ENCODE results near the gene BTBD9. TPM values are rescaled to one million over a fixed set of nuclear protein-coding genes. Genes with fewer than 3 reads are reported as not detected.
A peak's percentile ranks its signal among the peaks of the same experiment; 100 is the strongest.

Gene BTBD9
- total RNA-seq, 2 experiments from 2014 or later = 11.0 to 13.8 TPM

DNA sequence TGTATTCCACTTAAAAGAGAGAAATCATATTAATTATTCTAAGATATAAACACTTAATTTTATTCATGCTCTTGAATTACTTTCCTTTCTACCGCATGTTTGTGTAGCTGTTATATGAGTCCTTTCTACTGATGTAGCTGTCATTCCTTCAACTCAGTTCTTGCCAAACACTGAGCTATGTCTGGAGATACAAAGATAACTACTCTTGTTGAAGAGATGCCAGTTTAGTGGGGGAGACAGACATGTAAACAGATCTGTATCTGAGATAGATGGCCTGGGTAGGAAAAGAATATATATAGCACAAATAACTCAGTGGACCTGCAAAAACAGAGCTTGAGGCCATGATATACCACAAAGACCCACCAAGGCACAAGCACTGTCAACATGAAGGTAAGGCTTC, 157.3 kb downstream of the BTBD9 start:
- DNase-seq = no peak
- Mint-ChIP-seq H3K4me1 (peaks cover 10% of the 10 kb centered on the region), H3K27me3 (no peaks in the 10 kb centered on the region), H3K27ac (no peak overlapping the region), H3K9me3 (ENCODE audit: low read depth) (no peaks in the 10 kb centered on the region), H3K36me3 (no peaks in the 10 kb centered on the region), H3K4me3 (no peak overlapping the region)
- ATAC-seq = no peak
- CTCF ChIA-PET = interaction anchor here (1.8 kb wide), 1 partner anchor 11 kb away, joined by 9 read pairs; no protein-coding TSS in a partner anchor

DNA sequence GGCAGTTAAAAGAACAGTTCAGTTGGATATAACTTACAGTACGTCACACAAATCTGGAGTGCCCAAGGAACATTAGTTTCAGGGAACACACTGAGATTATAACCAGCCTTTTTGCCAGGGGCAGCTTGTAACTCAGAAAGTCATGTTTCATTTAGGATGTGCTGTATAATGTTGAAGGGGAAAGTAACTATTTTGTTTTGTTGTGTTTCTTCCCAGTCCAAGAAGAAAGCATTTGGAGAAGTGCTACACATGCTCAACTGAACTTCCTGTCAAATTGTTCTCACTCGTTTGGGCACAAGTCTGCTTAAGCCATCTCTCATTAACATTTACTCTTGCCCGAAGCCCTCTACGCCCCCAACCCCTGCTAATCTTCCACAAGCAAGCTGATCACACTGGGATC, 157.9 kb downstream of the BTBD9 start:
- H3K4me3 Mint-ChIP-seq = no peak overlapping the region
- DNase-seq (no peak), ATAC-seq (no peak)
- H3K4me1 Mint-ChIP-seq = peaks cover 16% of the 10 kb centered on the region
- no peak overlapping the region for H3K27ac Mint-ChIP-seq
- CTCF ChIA-PET = interaction anchor here (1.8 kb wide), 1 partner anchor 12 kb away, joined by 9 read pairs; no protein-coding TSS in a partner anchor
- no peaks in the 10 kb centered on the region for H3K36me3 Mint-ChIP-seq
- no peaks in the 10 kb centered on the region for H3K9me3 Mint-ChIP-seq (ENCODE audit: low read depth)
- H3K27me3 Mint-ChIP-seq = no peaks in the 10 kb centered on the region

DNA sequence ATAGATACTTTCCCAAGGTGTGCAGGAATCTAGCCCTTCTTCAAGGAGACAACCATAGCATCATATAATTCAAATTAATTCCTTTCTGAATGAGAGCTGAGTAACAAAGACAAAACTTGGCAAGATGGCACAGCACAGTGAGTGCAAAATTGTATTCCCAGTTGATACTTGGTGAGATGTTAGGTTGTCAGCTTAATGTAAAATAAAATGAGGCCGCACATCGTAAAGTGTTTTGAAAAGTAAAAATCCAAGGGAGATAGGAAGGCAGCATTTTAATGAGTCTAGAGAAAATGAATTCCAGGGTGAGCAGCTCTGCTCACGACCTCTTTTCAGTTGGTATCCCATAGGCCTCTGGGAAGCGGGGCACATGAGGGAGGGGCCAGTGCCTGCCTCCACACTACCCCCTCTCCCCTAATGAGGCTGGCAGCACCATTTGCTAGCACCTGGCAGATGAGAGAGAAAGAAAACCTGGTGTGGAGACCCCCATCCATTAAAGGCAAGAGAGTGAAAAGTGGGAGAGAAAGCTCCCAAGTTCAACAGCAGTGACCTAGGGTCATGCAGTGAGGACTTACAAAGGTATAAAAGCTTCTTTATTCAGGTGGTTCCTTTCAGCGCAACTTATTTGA, 158.4 kb downstream of the BTBD9 start:
- Mint-ChIP-seq H3K4me1 (peaks cover 15% of the 10 kb centered on the region), H3K27ac (no peak overlapping the region), H3K4me3 (no peak overlapping the region)

DNA sequence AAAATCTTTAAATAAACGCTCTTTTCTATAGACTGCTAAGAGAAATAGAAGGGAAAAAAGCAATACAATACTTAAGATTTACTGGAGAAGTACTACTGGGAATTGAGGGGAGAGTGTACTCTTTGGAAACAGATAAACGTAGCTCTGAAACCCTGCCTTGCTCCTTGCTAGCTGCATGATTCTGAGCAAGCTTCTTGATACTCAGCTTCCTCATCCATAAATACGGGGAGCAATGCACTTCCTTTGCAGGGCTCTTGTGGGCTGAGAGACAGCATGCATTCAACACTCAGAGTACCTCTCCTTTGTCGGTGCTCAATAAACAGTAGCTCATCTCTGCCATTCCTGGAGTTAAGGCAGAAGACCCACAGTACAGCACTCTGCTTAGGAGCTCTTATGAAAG, 159.7 kb downstream of the BTBD9 start:
- Mint-ChIP-seq H3K4me3 (no peak overlapping the region), H3K36me3 (no peaks in the 10 kb centered on the region), H3K27ac (no peak overlapping the region), H3K9me3 (ENCODE audit: low read depth) (no peaks in the 10 kb centered on the region), H3K27me3 (no peaks in the 10 kb centered on the region), H3K4me1 (peaks cover 14% of the 10 kb centered on the region)
- no peak for ATAC-seq
- DNase-seq = no peak
- CTCF ChIA-PET = interaction anchor here (1.8 kb wide), 1 partner anchor 14 kb away, joined by 6 read pairs; no protein-coding TSS in a partner anchor

More for the DNA sequence above, 158.4 kb downstream of the BTBD9 start:
- Mint-ChIP-seq H3K27me3 (no peaks in the 10 kb centered on the region), H3K36me3 (no peaks in the 10 kb centered on the region), H3K9me3 (ENCODE audit: low read depth) (no peaks in the 10 kb centered on the region)
- ATAC-seq (no peak), DNase-seq (no peak)
- CTCF ChIA-PET = no interaction called here

DNA sequence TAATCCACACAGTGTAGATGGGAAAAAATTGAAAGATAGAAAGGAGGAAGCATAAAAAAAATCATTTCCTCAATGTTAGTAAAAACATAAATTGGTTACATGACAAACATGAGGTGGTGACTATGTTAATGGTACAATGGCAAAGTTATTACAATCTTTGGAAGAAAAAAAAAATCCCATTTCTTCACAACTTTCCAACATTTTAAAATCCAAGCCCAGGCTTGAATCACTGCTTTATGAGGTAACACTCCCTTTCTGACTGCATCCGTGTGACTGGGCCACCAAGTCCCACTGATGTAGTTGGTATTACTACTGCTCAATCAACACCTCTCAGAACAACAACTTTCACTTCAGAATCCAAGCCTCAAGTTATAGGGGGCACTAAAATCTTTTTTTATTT, 160.4 kb downstream of the BTBD9 start:
- no peak for DNase-seq
- Mint-ChIP-seq H3K4me1 (peaks cover 14% of the 10 kb centered on the region), H3K36me3 (no peaks in the 10 kb centered on the region), H3K9me3 (ENCODE audit: low read depth) (no peaks in the 10 kb centered on the region), H3K27ac (no peak overlapping the region), H3K4me3 (no peak overlapping the region), H3K27me3 (no peaks in the 10 kb centered on the region)
- no peak for ATAC-seq
- CTCF ChIA-PET = interaction anchor here (1.8 kb wide), 1 partner anchor 15 kb away, joined by 6 read pairs; no protein-coding TSS in a partner anchor

DNA sequence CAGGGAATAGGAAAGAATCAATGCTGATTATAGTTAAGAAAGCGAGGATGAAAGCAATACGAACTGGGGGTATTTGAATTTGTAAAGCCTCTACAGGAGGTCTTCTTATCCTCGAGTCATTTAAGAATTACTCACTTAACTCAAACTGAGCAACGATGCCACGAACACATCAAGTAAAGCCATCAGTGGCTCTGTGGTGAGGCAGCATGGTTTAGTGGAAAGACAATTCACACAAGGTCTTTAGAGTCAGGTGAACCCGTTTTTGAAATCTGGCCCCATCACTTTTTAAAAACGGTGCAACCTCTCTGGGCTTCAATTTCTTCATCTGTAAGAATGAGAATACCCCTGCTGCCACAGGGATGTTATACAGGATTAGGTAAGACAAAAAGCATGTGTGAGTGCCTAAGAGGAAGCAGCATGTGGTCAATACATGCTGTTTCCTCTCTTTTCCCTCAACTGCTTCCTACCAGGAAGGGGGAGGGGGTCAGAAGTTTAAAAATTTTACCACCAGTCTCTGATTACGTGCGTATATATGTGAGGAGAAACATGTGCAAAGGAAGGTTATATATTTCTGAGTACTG, 162.0 kb downstream of the BTBD9 start:
- H3K36me3 Mint-ChIP-seq = no peaks in the 10 kb centered on the region
- CTCF ChIA-PET = no interaction called here

DNA sequence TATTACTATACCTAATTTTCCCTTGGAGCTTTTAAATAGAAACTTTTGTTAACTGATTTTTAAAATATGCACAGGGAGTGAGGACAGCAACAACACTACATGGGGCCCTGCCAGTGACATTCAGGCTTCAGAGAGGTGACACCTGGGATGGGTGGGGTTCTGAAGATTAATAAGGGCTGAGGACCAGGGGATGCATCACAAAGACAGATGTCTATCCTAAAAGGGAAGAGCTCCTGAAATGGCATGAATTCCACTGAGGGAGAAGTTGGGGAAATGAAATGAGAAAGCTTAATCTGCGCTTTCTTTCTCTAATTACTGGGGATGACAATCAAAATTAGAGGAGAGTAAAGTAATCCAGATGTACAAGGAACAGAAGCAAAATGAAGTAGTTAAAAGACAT, 162.8 kb downstream of the BTBD9 start:
- Mint-ChIP-seq H3K4me1 (peaks cover 14% of the 10 kb centered on the region), H3K27ac (no peak overlapping the region), H3K4me3 (no peak overlapping the region), H3K9me3 (ENCODE audit: low read depth) (no peaks in the 10 kb centered on the region), H3K27me3 (no peaks in the 10 kb centered on the region), H3K36me3 (no peaks in the 10 kb centered on the region)
- DNase-seq (no peak), ATAC-seq (no peak)
- CTCF ChIA-PET = no interaction called here

More for the DNA sequence above, 162.0 kb downstream of the BTBD9 start:
- H3K27me3 Mint-ChIP-seq = no peaks in the 10 kb centered on the region
- H3K4me1 Mint-ChIP-seq = peaks cover 14% of the 10 kb centered on the region
- H3K27ac Mint-ChIP-seq = no peak overlapping the region
- peak; percentile 54 for DNase-seq
- no peaks in the 10 kb centered on the region for H3K9me3 Mint-ChIP-seq (ENCODE audit: low read depth)
- H3K4me3 Mint-ChIP-seq = no peak overlapping the region
- ATAC-seq = peak; percentile 42

DNA sequence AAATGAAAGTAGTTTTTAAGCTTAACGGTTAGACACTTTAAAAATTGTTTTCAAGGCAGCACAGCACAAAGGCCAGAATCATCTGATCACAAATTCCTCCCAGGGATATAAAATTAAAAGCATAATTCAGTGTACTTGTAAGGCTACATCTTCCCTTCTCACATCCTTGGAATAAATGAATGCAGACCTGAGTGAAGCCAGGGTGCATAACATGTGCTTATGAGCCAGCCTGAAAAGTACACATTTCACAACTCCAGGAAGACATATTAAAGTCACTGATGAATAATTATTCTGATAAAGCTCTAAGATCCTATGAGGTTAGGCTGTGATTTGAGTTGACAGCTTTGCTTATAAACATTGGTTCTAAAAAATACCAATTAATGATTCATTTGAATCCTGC, 163.6 kb downstream of the BTBD9 start:
- CTCF ChIA-PET = no interaction called here
- no peaks in the 10 kb centered on the region for H3K27me3 Mint-ChIP-seq

DNA sequence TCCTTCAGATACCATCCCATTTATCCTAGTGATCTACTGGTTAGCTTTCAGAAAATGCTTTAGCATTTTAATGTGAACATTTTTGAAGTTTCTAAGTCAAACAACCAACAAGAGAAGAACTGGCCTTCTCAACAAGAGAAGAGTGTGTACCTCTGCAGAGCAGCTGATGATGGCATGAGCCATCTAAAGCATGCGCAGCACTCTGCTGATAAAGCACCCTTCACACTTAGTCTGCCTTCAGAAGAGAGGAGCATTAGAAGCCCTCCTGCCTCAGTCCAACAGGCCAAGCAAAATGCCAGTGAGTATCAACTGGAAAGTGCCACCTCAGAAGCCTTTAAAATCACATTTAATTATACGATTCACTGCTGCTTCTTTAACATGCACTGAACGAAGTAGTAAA, 169.2 kb downstream of the BTBD9 start:
- Mint-ChIP-seq H3K27me3 (no peaks in the 10 kb centered on the region), H3K4me1 (no peaks in the 10 kb centered on the region), H3K4me3 (no peak overlapping the region), H3K36me3 (no peaks in the 10 kb centered on the region), H3K27ac (no peak overlapping the region), H3K9me3 (ENCODE audit: low read depth) (no peaks in the 10 kb centered on the region)
- no peak for DNase-seq
- ATAC-seq = no peak
- CTCF ChIA-PET = no interaction called here

More for the DNA sequence above, 163.6 kb downstream of the BTBD9 start:
- Mint-ChIP-seq H3K27ac (no peak overlapping the region), H3K4me1 (peaks cover 14% of the 10 kb centered on the region), H3K4me3 (no peak overlapping the region), H3K36me3 (no peaks in the 10 kb centered on the region), H3K9me3 (ENCODE audit: low read depth) (no peaks in the 10 kb centered on the region)
- DNase-seq (no peak), ATAC-seq (no peak)

DNA sequence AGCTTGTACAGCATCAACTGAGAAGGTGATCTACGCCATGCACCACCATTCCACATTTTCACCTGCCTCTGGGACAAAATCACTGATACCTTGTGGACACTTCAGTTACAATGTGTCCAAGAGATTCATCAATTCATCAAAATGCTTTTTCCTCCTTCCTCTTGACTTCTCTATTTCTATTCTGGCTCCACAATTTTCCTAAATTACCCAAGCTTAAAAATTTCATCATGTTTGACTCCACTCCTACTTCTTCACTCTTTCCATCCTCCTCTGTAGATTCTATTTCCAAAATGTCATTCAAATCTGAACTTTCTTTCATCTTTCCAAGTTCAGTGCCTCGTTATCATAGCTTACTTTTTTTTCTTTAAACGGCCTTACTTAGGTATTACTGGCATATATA, 172.2 kb downstream of the BTBD9 start:
- Mint-ChIP-seq H3K27ac (no peak overlapping the region), H3K4me3 (no peak overlapping the region), H3K27me3 (no peaks in the 10 kb centered on the region), H3K36me3 (peaks cover 4% of the 10 kb centered on the region), H3K9me3 (ENCODE audit: low read depth) (no peaks in the 10 kb centered on the region), H3K4me1 (no peaks in the 10 kb centered on the region)
- CTCF ChIA-PET = interaction anchor here (1.3 kb wide), 1 partner anchor 253 kb away, joined by 3 read pairs; no protein-coding TSS in a partner anchor
- ATAC-seq (no peak), DNase-seq (no peak)

DNA sequence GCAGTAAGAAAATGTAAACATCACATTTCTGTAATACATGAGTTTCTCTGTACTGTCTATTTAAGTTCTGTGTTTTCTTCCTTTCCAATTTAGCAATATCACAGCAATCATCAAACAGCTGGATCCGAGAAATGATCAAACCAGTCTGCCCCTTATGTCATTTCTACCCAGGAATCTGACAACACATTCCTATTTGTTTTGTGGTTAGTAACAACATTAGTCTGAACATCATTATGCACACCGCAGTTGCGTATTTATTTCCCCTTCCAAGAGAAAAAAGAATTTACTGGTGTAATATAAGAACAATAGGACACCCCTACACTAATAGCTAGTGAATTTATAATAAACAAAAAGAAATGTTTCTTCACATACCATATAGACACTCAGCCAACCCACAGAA, 179.5 kb downstream of the BTBD9 start:
- CTCF ChIA-PET = no interaction called here
- ATAC-seq (no peak), DNase-seq (no peak)
- H3K9me3 Mint-ChIP-seq (ENCODE audit: low read depth) = no peaks in the 10 kb centered on the region
- H3K27ac Mint-ChIP-seq = no peak overlapping the region
- H3K4me3 Mint-ChIP-seq = no peak overlapping the region
- no peaks in the 10 kb centered on the region for H3K4me1 Mint-ChIP-seq
- H3K36me3 Mint-ChIP-seq = peaks cover 4% of the 10 kb centered on the region
- no peaks in the 10 kb centered on the region for H3K27me3 Mint-ChIP-seq

DNA sequence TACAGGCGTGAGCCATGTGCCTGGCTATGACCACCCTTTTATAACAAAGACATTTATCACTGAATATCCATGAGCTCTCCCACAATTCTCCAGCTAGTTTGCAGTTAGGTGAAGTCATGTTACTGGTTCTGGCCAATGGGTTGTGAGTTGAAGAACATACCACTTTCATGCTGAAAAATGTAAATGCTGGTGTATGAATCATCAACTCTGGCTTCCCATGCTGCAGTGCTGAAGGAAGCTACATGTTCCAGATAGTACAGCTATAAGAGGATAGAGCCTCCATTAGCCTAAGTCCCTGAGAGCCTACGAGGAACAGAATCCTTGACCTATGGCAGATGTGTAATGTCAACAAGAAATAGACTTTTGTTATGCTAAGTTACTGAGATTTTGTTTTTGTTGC, 180.4 kb downstream of the BTBD9 start:
- H3K9me3 Mint-ChIP-seq (ENCODE audit: low read depth) = no peaks in the 10 kb centered on the region
- CTCF ChIA-PET = no interaction called here
- no peak overlapping the region for H3K27ac Mint-ChIP-seq
- no peaks in the 10 kb centered on the region for H3K4me1 Mint-ChIP-seq
- peaks cover 3% of the 10 kb centered on the region for H3K36me3 Mint-ChIP-seq
- no peaks in the 10 kb centered on the region for H3K27me3 Mint-ChIP-seq
- ATAC-seq (no peak), DNase-seq (no peak)
- no peak overlapping the region for H3K4me3 Mint-ChIP-seq

DNA sequence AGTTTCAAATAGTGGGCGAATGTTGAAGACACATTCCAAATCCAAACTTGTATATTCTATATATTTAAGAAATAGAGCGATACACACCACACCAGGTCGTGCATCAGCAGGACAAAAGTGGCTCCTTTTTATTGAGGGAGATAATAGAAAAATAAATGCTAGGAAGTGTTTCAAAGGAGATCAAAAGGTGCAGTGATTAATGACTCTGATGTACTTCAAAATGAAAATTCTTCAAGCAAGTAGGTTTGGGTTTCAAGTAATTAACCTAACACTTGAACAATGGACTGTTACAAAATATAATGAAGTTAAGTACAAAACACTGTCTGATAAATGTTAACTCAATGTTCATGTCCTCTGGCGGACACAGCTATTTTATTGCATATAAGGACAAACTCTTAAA, 185.9 kb downstream of the BTBD9 start:
- H3K4me1 Mint-ChIP-seq = no peaks in the 10 kb centered on the region
- CTCF ChIA-PET = interaction anchor here (0.6 kb wide), 1 partner anchor 401 kb away, joined by 3 read pairs; no protein-coding TSS in a partner anchor
- DNase-seq (no peak), ATAC-seq (no peak)
- H3K36me3 Mint-ChIP-seq = no peaks in the 10 kb centered on the region
- H3K27ac Mint-ChIP-seq = no peak overlapping the region
- no peak overlapping the region for H3K4me3 Mint-ChIP-seq
- no peaks in the 10 kb centered on the region for H3K27me3 Mint-ChIP-seq
- no peaks in the 10 kb centered on the region for H3K9me3 Mint-ChIP-seq (ENCODE audit: low read depth)

Data from activated CD8-positive, alpha-beta memory T cell treated with anti-CD3 and anti-CD28 coated beads, Interleukin-2, amount 10 ng/mL, durations not matched to agents 7 days and 5 days (primary cell).